ENCODE measurements around the gene TLR10. TPM values are rescaled to one million over a fixed set of nuclear protein-coding genes. Genes with fewer than 3 reads are reported as not detected.
"Not testable (repeated sequence)": the region's sequence is repeated elsewhere in the genome, so short reads cannot be mapped to it uniquely, and the experiment has no call there.

Gene TLR10
- total and polyA plus RNA-seq, 12 donors: 0.01 to 0.39 (median 0.10) TPM; not detected in 7

DNA sequence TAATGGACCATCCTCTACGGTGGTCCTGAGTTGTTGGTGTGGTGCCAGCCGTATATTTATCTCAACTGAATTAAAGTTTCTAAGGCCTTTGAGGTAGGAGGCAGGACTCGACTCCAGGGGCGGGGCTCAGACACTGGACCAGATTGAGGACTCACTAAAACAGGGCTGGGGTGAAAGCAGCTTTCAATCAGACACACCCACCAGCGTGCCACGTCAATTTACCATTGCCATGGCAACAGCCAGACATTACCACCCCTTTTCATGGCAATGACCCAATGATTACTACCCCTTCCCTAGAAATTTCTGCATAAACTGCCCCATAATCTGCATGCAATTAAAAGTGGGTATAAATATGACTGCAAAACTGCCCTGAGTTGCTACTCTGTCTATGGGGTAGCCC, 28.5 kb upstream of the TLR10 start:
- no peak overlapping the region for H3K4me3 ChIP-seq
- DNase-seq (no peak), ATAC-seq (no peak)
- intact Hi-C loops (cut with DNase I): no loop called here
- H3K27me3 ChIP-seq: peaks cover 0 to 3% (median 0%) of the 10 kb centered on the region in 7 donors
- WGBS, 2 donors: 85% methylated on average over 6 of the region's 6 CpGs
- H3K36me3 ChIP-seq: no peaks in the 10 kb centered on the region
- peaks cover 0 to 36% (median 0%) of the 10 kb centered on the region in 9 donors for H3K4me1 ChIP-seq
- H3K9me3 ChIP-seq: peaks cover 0 to 11% (median 0%) of the 10 kb centered on the region in 11 donors
- TF ChIP-seq, protein P1, sequence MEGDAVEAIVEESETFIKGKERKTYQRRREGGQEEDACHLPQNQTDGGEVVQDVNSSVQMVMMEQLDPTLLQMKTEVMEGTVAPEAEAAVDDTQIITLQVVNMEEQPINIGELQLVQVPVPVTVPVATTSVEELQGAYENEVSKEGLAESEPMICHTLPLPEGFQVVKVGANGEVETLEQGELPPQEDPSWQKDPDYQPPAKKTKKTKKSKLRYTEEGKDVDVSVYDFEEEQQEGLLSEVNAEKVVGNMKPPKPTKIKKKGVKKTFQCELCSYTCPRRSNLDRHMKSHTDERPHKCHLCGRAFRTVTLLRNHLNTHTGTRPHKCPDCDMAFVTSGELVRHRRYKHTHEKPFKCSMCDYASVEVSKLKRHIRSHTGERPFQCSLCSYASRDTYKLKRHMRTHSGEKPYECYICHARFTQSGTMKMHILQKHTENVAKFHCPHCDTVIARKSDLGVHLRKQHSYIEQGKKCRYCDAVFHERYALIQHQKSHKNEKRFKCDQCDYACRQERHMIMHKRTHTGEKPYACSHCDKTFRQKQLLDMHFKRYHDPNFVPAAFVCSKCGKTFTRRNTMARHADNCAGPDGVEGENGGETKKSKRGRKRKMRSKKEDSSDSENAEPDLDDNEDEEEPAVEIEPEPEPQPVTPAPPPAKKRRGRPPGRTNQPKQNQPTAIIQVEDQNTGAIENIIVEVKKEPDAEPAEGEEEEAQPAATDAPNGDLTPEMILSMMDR (IDR thresholded peaks at IDR 0.05): no peak
- H3K27ac ChIP-seq: no peak overlapping the region

DNA sequence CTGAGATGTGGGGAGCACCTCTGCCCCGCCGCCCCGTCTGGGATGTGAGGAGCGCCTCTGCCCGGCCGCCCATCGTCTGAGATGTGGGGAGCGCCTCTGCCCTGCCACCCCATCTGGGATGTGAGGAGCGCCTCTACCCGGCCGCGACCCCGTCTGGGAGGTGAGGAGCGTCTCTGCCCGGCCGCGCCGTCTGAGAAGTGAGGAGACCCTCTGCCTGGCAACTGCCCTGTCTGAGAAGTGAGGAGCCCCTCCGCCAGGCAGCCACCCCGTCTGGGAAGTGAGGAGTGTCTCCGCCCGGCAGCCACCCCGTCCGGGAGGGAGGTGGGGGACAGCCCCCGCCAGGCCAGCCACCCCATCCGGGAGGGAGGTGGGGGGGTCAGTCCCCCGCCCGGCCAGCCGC, 24.7 kb upstream of the TLR10 start:
- not testable (repeated sequence) for H3K9me3 ChIP-seq, H3K4me3 ChIP-seq, H3K36me3 ChIP-seq, H3K27me3 ChIP-seq, DNase-seq, H3K27ac ChIP-seq, ATAC-seq
- 93 to 97% methylated on average over 22 to 29 of the region's 29 CpGs for WGBS, 2 donors
- H3K4me1 ChIP-seq: peaks cover 0 to 33% (median 13%) of the 10 kb centered on the region in 9 donors
- intact Hi-C loops (cut with DNase I): loop anchor here in 1 of 10 donors (10.0 kb wide), 1 partner anchor 47 kb away; the partner anchor contains the start of gene TLR6

DNA sequence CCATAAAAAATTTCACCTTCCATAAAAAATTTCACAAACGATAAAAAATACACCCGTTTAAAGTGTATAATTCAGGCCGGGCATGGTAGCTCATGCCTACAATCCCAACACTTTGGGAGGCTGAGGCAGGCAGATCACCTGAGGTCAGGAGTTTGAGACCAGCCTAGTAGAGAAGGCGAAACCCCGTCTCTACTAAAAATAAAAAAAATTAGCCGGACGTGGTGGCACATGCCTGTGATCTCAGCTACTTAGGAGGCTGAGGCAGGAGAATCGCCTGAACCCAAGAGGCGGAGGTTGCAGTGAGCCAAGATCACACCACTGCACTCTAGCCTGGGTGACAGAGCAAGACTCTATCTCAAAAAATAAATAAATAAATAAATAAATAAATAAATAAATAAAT, 23.5 kb upstream of the TLR10 start:
- WGBS, 2 donors: 93 to 95% methylated on average over 9 of the region's 9 CpGs
- not testable (repeated sequence) for H3K27me3 ChIP-seq, H3K9me3 ChIP-seq, DNase-seq, ATAC-seq
- H3K4me1 ChIP-seq: peaks cover 0 to 44% (median 13%) of the 10 kb centered on the region in 9 donors
- peak overlapping the region in 6 of 10 donors; percentile 61 to 90 (median 66) for H3K27ac ChIP-seq
- H3K36me3 ChIP-seq: peaks cover 0 to 17% (median 0%) of the 10 kb centered on the region in 9 donors
- intact Hi-C loops (cut with DNase I): loop anchor here in 1 of 10 donors (10.0 kb wide), 1 partner anchor 49 kb away; the partner anchor contains the start of gene TLR6
- H3K4me3 ChIP-seq: peak overlapping the region in 1 of 10 donors; percentile 54

DNA sequence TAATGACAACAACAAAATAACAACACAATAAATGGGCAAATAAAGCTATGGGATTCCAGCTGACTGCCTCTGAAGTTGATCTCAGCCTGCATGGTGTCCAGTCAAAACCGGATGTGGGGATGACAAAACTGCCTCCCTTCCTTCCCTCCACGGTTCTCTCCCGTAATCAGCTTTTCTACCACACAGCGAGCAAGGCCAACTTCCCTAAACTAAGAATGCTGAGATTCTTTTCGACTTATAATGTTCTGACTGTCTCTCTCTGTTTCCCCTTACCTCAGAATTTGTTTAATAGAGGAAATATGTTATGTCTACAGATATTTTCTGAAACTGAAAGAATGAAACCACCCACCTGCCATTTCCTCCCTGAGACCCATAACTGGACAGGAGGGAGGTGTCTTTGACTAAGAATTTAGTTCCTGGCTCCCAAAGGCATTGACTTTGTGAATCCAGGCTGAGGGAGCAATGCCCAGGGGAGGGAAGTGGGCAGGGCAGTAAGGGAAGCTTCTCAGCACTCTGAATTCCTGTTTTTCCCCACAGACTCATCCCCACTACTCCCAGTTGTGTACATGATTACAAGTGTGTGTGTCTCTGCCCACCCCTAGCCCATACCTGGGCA, 22.8 kb upstream of the TLR10 start:
- 33% methylated on average over 5 of the region's 5 CpGs for WGBS, 2 donors
- peak overlapping the region in 7 of 10 donors; percentile 6 to 54 (median 40) for H3K4me3 ChIP-seq
- peaks cover 0 to 8% (median 0%) of the 10 kb centered on the region in 11 donors for H3K9me3 ChIP-seq
- H3K36me3 ChIP-seq: peaks cover 0 to 22% (median 0%) of the 10 kb centered on the region in 9 donors
- H3K27me3 ChIP-seq: no peaks in the 10 kb centered on the region
- peaks cover 0 to 46% (median 13%) of the 10 kb centered on the region in 9 donors for H3K4me1 ChIP-seq
- DNase-seq (peak in 1 of 2 donors; percentile 36), ATAC-seq (peak; percentile 50 to 89 (median 80))
- TF ChIP-seq, protein P1 (IDR thresholded peaks at IDR 0.05): no peak
- intact Hi-C loops (cut with DNase I): loop anchor here in 2 of 10 donors (2.0 to 10.0 kb wide), 2 partner anchors 47 to 49 kb away; partner anchors contain the start of gene TLR6 (in 1 of the 2)
- peak overlapping the region in 9 of 10 donors; percentile 1 to 90 (median 65) for H3K27ac ChIP-seq

DNA sequence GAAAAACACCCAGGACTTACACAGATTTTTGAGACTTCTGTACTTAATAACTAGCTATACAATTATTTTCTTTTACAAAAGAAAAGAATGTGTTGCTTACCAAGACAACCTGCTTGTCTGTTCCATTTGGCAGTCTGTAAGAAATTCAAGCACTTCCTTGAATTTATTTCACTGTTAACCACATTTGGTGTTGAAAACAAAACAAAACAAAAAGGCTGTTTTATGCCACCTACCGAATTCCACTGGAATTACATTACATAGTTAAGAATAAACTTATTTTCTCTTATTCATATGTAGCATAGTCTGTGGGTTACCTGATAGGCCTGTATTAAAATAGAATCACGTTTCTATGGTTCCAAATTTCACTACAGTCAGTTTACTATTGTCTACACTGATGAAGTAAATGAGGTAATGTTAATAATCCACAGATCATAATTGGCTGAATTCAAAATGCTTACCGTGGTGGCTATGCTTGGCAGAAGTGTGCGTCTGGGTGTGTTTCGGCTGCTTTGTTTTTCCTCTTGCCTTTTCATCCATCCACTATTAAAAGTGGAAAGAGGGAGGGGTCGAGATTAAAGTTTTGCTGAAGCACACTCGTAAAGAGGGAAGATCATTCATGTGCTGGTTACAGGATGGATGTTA, 22.0 kb upstream of the TLR10 start, which contains the start of gene TLR1:
TLR1 (minus strand) TSS at position 138 of the 642 bp plus-strand sequence. CDS start 5,960 bp downstream, outside the sequence.
- Histone ChIP-seq H3K27ac (peak within 1 kb of the TSS; percentile 4 to 90 (median 64)), H3K27me3 (no peaks in the 10 kb centered on the region), H3K36me3 (peaks cover 0 to 31% (median 6%) of the 10 kb centered on the region in 9 donors), H3K9me3 (peaks cover 0 to 8% (median 0%) of the 10 kb centered on the region in 11 donors), H3K4me3 (peak within 1 kb of the TSS in 9 of 10 donors; percentile 4 to 54 (median 40)), H3K4me1 (peaks cover 0 to 52% (median 13%) of the 10 kb centered on the region in 9 donors)
- TF ChIP-seq, protein P1 (IDR thresholded peaks at IDR 0.05): peak; percentile 34 to 68 (median 58)
- ATAC-seq: peak in 7 of 8 donors; percentile 37 to 71 (median 57)
- peak in 1 of 2 donors; percentile 19 for DNase-seq
- WGBS, 2 donors: 33 to 43% methylated on average over 7 of the region's 7 CpGs
- intact Hi-C loops (cut with DNase I): loop anchor here in 3 of 10 donors (2.0 to 10.0 kb wide), 3 partner anchors 46 to 50 kb away; partner anchors contain the start of gene TLR6 (in 1 of the 3)

All from heart right ventricle (tissue), 16 donors.